GM19043 (cell line): Measurements from ENCODE around the gene EML1.

Source experiments
- ATAC-seq: cut with Tn5 transposase; IDR thresholded peaks from one replicate; pipeline ENCODE4 v1.9.1; 2021; ENCODE audit warnings: low read depth; ENCODE audit not compliant: unreplicated experiment

The EML1 gene

GRCh38 chr14:99952039-99952438 lies 158.8 kb downstream of the EML1 start:
- no peak for ATAC-seq

- ATAC-seq = no peak
These were observed 159.2 kb downstream of the EML1 start for GRCh38 chr14:99952453-99952852.

GRCh38 chr14:99955826-99956455 lies 162.7 kb downstream of the EML1 start:
- no peak for ATAC-seq

DNA sequence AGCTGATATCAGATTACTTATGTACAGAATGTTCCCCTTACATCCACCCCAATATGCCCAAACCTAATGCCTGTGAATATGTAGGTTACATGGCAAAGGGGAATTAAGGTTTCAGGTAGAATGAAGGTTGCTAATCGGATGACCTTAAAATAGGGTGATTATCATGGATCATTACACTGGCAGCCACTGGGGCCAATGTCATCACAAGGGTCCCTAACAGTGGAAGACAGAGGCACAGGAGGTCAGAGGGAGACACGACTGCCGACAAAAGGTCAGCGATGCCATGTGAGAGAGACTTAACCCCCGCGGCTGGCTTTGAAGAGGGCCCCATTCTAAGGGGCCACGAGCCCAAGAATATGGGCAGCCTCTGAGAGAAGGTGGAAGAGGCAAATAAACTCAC lies 165.2 kb downstream of the EML1 start:
- no peak for ATAC-seq

GRCh38 chr14:99961826-99962518 lies 168.8 kb downstream of the EML1 start:
- ATAC-seq = no peak

DNA sequence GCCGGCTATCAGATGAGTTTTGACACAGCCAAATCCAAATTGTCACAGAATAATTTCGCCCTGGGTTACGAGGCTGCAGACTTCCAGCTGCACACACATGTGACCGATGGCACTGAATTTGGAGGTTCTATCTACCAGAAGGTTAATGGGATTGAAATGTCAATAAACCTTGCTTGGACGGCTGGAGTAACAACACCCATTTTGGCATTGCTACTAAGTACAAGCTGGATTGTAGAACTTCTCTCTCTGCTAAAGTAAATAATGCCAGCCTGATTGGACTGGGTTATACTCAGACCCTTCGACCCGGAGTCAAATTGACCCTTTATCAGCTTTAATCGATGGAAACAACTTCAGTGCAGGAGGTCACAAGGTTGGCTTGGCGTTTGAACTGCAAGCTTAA lies 171.8 kb downstream of the EML1 start:
- ATAC-seq = no peak

- ATAC-seq = no peak
These were observed 173.0 kb downstream of the EML1 start for GRCh38 chr14:99966037-99966835.

DNA sequence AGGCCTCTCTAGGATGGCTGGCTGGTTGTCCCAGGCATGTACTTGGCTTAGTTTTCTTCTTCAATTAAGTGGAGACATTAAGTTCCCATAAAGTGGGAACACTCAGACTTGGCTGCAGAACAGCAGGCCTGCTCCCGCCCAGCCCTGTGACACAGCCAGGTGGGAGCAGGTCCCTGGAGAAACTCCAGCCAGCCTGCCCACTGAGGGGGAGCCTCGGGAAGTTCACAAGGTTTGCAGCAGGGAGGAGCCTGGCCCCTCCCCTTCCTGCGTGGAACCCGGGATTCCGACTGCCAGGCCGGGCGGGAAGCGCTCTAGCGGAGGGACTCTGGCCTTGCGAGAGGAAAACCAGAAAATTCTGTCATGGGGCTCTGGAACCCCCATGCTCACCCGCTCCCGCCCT lies 173.7 kb downstream of the EML1 start:
- ATAC-seq = no peak

DNA sequence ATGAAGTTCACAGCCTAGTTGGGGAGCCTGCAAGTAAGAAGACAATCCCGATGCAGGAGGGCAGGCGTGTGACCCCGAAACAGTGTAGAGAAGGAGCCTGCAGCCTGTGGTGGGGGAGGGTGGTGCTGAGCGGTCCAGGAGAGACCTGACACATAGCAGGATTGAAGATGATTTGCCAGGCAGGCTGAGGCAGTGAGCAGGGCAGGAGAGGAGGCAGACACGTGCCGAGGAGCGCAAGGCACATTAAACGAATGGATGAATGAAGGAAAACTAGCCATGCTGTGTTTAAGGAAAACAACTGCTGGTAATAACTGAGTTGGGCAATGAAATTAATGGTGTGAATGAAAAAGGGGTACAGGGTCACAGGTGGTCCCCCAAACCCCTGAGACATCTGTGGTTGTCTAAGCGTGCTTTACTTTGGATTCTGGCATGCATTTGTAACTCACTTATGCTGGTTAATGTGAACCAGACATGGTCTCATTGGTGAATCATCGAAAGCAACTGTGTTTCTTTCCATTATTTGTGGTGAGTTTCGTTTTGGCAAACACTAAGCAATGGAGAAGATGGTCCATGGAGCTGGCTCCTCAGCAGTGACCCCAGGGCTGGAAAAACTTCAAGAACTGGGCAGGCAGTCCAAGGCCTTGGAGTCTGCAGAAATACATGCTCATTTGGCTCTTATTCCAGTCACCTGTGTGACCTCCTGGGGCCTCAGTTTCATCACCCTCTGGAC lies 175.1 kb downstream of the EML1 start:
- no peak for ATAC-seq

- no peak for ATAC-seq
These were observed 175.7 kb downstream of the EML1 start for GRCh38 chr14:99968941-99969340.

GRCh38 chr14:99969673-99970322 lies 176.6 kb downstream of the EML1 start:
- ATAC-seq = no peak

GRCh38 chr14:99971087-99971940 lies 178.1 kb downstream of the EML1 start:
- peak; percentile 53 for ATAC-seq

GRCh38 chr14:99971941-99972747 lies 178.9 kb downstream of the EML1 start:
- peak; percentile 23 for ATAC-seq

DNA sequence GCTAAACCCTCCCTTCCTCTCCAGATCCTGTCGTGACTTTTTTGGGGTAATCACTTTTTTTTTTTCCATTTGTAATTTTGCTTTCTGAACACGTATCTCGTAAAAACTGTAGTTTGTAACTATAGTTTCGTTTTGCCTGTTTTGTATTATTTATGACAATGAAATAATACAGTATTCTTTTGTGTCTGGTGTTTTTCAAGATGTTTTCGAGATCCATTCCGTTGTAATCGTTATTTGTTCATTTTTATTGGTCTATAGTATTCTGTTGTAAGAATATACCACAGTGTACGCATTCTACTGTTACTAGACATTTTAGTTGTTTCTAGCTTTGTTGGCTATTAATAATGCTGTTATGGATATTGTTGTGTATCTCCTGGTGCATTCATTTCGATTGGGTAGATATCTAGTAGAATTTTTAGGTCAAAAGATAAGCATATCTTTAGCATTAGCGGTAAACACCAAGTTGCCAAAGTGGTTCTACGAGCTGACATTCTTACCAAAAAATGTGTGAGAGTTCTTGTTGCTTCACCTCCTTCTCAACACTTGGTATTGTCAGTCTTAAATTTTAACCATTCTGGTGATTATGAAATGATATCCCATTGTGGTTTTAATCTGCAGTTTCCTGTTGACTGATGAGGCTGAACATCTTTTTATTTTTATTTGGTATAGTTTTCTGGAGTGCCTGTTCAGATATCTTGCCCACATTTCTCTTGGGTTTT lies 179.7 kb downstream of the EML1 start:
- no peak for ATAC-seq

GRCh38 chr14:99975190-99975589 lies 182.0 kb downstream of the EML1 start:
- no peak for ATAC-seq

GRCh38 chr14:99976021-99976420 lies 182.8 kb downstream of the EML1 start:
- no peak for ATAC-seq

- no peak for ATAC-seq
These were observed 183.5 kb downstream of the EML1 start for GRCh38 chr14:99976681-99977080.

GRCh38 chr14:99980299-99980698 lies 187.1 kb downstream of the EML1 start:
- no peak for ATAC-seq
